Ovary (tissue), 9 donors: ENCODE measurements around the gene IL18BP. TPM values are rescaled to one million over a fixed set of nuclear protein-coding genes. Genes with fewer than 3 reads are reported as not detected.
A peak's percentile ranks its signal among the peaks of the same experiment; 100 is the strongest.

ENCODE experiments used
- DNase-seq, 5 donors: peaks; one replicate each; pipeline ENCODE4 v3.0.0-alpha.2; 2019 to 2020
- H3K27ac ChIP-seq, 2 donors: fragments of 200-600 bp; one replicate each; pipeline versions ENCODE4 v1.5.1 to v1.8.0; 2019 to 2022
- H3K27me3 ChIP-seq: fragments of 200-600 bp; one replicate; pipeline ENCODE4 v1.8.0; 2022
- H3K36me3 ChIP-seq: fragments of 200-600 bp; sonication (generic); one replicate; pipeline ENCODE4 v1.5.1; 2019
- H3K4me1 ChIP-seq: one replicate; pipeline ENCODE4 v1.8.1; 2013; ENCODE audit warnings: mild to moderate bottlenecking, moderate library complexity; ENCODE audit not compliant: insufficient read depth
- H3K4me3 ChIP-seq: fragments of 200-600 bp; sonication (generic); one replicate; pipeline ENCODE4 v1.5.1; 2017
- H3K9me3 ChIP-seq, 2 donors: fragments of 200-600 bp in 1 of 2; sonication (generic) in 1 of 2; one replicate each; pipeline versions ENCODE4 v1.5.1 to v1.8.1; 2013 to 2019; ENCODE audit warnings: mild to moderate bottlenecking in 1 of 2, moderate library complexity in 1 of 2
- CTCF ChIP-seq, 3 donors: fragments of 450-650 bp in 2 of 3; fragments of 200-600 bp in 1 of 3; IDR thresholded peaks; one replicate each; pipeline versions ENCODE4 v1.5.1 to v1.8.0; 2016 to 2022; ENCODE audit warnings: antibody characterized with exemption in 3 of 3, mild to moderate bottlenecking in 1 of 3
- EP300 ChIP-seq: sonication (generic); formaldehyde crosslinking; IDR thresholded peaks from one replicate; pipeline ENCODE4 v1.6.1; 2017; ENCODE audit warnings: antibody characterized with exemption
- POLR2A ChIP-seq: fragments of 450-650 bp; IDR thresholded peaks from one replicate; pipeline ENCODE4 v1.6.1; 2017; ENCODE audit warnings: antibody characterized with exemption, mild to moderate bottlenecking, moderate library complexity
- WGBS, 3 donors: extraction: QIAGEN DNeasy Blood & Tissue Kit in 1 of 3; methylation state at CpG; one replicate each; pipeline versions ENCODE4 v1.1.5 to v1.1.7; 2013 to 2017; 5-methylcytosine and 5-hydroxymethylcytosine counted together
- intact Hi-C, 4 donors: fragments of 100-400 bp; cut with DNase I; formaldehyde crosslinking; loops; one replicate each; pipeline versions ENCODE4 v1.11.0 to v1.15.1; 2022 to 2023
- polyA plus RNA-seq, 2 donors: library from polyadenylated mRNA; stranded (reverse); fragments of 200-250 nt in 1 of 2; fragments of 350-450 nt in 1 of 2; fragmentation: Illumina TruSeq in 1 of 2; extraction: RNeasy Lipid Tissue Mini Kit (QIAGEN cat#74804) in 1 of 2; gene quantifications; one replicate each; pipeline ENCODE4 v1.2.3, GENCODE V29; 2013 to 2014
- total RNA-seq, 7 donors: library from RNA; depleted of rRNA in 2 of 7; stranded (reverse); fragments of >200 nt in 2 of 7; fragmentation: NEBNext Ultra II Directional in 3 of 7; extraction: Animal tissue kit (Norgen Biotek cat#: 25700) in 3 of 7; gene quantifications; one replicate each; pipeline versions ENCODE4 v1.1.0 to v1.2.4, GENCODE V29; 2016 to 2023
- donor health status: DM: no; HTN: no; CAD: no; lungs with moderate emphysema.
- donor health status: DM: no; HTN: no; CAD: no.
- donor health status: Bipolar disorder and iron deficiency.
- donor health status: DM: yes; HTN: yes; CAD: no.
- donor health status: DM: no; HTN: no; CAD: no.
- donor health status: DM: yes; HTN: yes; CAD: no.

IL18BP gene
- total and polyA plus RNA-seq, 9 donors: 4.6 to 17.1 (median 8.8) TPM

DNA sequence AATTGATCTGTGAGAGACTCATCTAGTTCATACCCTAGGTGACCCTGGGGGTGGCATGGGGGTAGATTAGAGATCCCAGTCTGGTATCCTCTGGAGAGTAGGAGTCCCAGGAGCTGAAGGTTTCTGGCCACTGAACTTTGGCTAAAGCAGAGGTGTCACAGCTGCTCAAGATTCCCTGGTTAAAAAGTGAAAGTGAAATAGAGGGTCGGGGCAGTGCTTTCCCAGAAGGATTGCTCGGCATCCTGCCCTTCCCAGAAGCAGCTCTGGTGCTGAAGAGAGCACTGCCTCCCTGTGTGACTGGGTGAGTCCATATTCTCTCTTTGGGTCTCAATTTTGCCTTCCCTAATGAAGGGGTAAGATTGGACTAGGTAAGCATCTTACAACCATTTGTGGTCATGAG is 653 bp downstream of the IL18BP start:
- TF ChIP-seq EP300 (no peak), CTCF (IDR thresholded peaks at IDR 0.05) (no peak), POLR2A (no peak)
- DNase-seq: peak in 4 of 5 donors; percentile 46 to 63 (median 59)
- Histone ChIP-seq H3K27me3 (no peaks in the 10 kb centered on the region), H3K4me1 (peaks cover 3% of the 10 kb centered on the region), H3K4me3 (peak overlapping the region; percentile 10), H3K27ac (peak overlapping the region; percentile 21 to 59), H3K9me3 (no peaks in the 10 kb centered on the region), H3K36me3 (no peaks in the 10 kb centered on the region)
- intact Hi-C loops: no loop called here
- WGBS, 3 donors: 0 to 2% (median 0%) methylated on average over 2 of the region's 2 CpGs

- H3K27me3 ChIP-seq: no peaks in the 10 kb centered on the region
- H3K4me1 ChIP-seq: peaks cover 3% of the 10 kb centered on the region
- no peaks in the 10 kb centered on the region for H3K9me3 ChIP-seq
- TF ChIP-seq EP300: no peak
- no peak for TF ChIP-seq POLR2A
- no peak for TF ChIP-seq CTCF (IDR thresholded peaks at IDR 0.05)
- H3K4me3 ChIP-seq: peak overlapping the region; percentile 10
- H3K27ac ChIP-seq: peak overlapping the region; percentile 21 to 59
- 51 to 54% (median 52%) methylated on average over 8 of the region's 8 CpGs for WGBS, 3 donors
- no peaks in the 10 kb centered on the region for H3K36me3 ChIP-seq
- DNase-seq: no peak
- intact Hi-C loops: loop anchor here in 1 of 4 donors (10.0 kb wide), 1 partner anchor 245 kb away; the partner anchor contains the start of gene PHOX2A
Observed at GRCh38 chr11:71999798-72000197, 1.1 kb downstream of the IL18BP start.

DNA sequence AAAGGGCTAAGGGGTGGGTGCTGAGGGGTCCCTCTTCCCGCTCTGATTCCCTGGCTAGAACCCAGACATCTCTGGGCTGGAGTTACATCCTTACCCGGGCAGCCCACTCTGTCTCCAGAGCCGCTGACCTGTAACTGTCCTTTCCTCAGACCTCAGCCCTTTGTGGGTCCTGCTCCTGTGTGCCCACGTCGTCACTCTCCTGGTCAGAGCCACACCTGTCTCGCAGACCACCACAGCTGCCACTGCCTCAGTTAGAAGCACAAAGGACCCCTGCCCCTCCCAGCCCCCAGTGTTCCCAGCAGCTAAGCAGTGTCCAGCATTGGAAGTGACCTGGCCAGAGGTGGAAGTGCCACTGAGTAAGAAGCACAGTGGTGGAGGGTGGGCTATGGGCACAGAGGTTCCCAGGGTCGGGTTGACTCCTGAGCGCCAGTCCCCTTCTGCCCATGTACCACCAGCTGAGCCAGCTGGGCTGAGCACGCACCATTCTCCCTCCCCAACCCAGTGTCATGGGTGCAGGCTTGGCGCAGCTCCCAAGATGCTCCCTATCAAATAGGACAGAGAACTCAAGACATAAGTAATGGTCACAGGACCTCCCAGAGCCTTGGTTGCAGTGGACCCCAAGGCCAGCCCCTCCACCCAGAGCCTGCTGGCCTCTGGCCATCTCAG is 1.6 kb downstream of the IL18BP start:
- intact Hi-C loops: loop anchor here in 1 of 4 donors (10.0 kb wide), 1 partner anchor 244 kb away; the partner anchor contains the start of gene PHOX2A
- H3K27me3 ChIP-seq: no peaks in the 10 kb centered on the region
- DNase-seq: no peak
- H3K27ac ChIP-seq: peak overlapping the region in 1 of 2 donors; percentile 59
- TF ChIP-seq CTCF (IDR thresholded peaks at IDR 0.05) (no peak), EP300 (no peak), POLR2A (no peak)
- peaks cover 3% of the 10 kb centered on the region for H3K4me1 ChIP-seq
- no peaks in the 10 kb centered on the region for H3K9me3 ChIP-seq
- no peak overlapping the region for H3K4me3 ChIP-seq
- no peaks in the 10 kb centered on the region for H3K36me3 ChIP-seq
- WGBS, 3 donors: 83 to 87% (median 86%) methylated on average over 10 of the region's 10 CpGs

- H3K27ac ChIP-seq: no peak overlapping the region
- intact Hi-C loops: loop anchor here in 1 of 4 donors (10.0 kb wide), 1 partner anchor 244 kb away; the partner anchor contains the start of gene PHOX2A
- no peak for DNase-seq
- H3K27me3 ChIP-seq: no peaks in the 10 kb centered on the region
- TF ChIP-seq CTCF (IDR thresholded peaks at IDR 0.05) (no peak), POLR2A (no peak), EP300 (no peak)
- H3K9me3 ChIP-seq: no peaks in the 10 kb centered on the region
- no peaks in the 10 kb centered on the region for H3K36me3 ChIP-seq
- WGBS, 3 donors: 71 to 81% (median 72%) methylated on average over 11 of the region's 11 CpGs
- H3K4me1 ChIP-seq: peaks cover 3% of the 10 kb centered on the region
- H3K4me3 ChIP-seq: no peak overlapping the region
Observed at GRCh38 chr11:72001285-72001684, 2.6 kb downstream of the IL18BP start.
